Epithelial cell of esophagus (primary cell): Measurements from ENCODE around the gene SKAP1.

ENCODE experiments used
- DNase-seq: peaks from one replicate; pipeline ENCODE4 v3.0.0; 2010; ENCODE audit warnings: low read depth
- H3K4me3 ChIP-seq: 2 replicates; pipeline ENCODE4 v1.5.1; 2011; ENCODE audit warnings: mild to moderate bottlenecking, low read length, control low read depth
- CTCF ChIP-seq: IDR thresholded peaks from 2 replicates; pipeline ENCODE4 v1.5.1; 2011; ENCODE audit warnings: low read depth, mild to moderate bottlenecking, low read length, control low read depth, inconsistent platforms; ENCODE audit not compliant: insufficient read depth; ENCODE audit errors: missing control alignments

The SKAP1 gene

GRCh38 chr17:48445248-48445620, 15.2 kb upstream of the SKAP1 start:
- no peak for TF ChIP-seq CTCF
- DNase-seq = no peak
- no peak overlapping the region for H3K4me3 ChIP-seq

DNA sequence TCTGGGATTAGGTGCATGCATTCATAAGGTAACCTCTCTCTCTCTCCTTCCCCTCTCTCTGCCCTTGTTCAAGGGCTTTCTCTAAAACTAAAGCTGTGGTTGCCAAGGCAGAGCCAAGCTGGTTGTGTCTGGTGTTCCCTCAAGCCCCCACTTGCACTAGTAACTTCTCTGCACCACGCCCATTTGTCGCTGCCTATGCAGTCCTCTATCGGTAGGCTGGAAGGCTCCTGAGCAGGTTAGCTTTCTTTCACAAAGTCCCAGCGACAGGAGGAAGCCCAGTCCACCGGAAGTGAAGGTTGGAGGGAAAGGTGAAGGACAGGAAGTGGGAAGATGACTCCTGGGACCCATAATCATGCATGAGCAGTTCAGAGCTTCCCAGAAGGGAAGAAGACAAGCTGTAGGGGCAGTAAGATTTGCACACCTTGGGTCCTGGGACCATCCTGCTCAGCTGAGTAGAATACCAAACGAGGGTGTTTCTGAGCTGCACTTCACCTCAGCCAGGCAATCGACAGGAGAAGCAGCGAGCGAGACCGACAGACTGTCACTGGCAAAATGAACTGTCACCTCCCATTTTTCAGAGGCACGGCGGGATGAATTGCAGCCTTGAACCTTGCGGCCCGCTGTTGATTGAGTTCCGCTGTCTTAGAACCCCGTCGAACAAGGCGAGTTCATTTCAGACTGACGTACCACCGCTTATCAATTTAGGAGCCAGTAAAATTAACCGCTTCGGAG, 14.7 kb upstream of the SKAP1 start:
- TF ChIP-seq CTCF = no peak
- DNase-seq = no peak
- H3K4me3 ChIP-seq = no peak overlapping the region

- TF ChIP-seq CTCF = no peak
These were observed 13.7 kb upstream of the SKAP1 start for GRCh38 chr17:48443712-48444111.

GRCh38 chr17:48442819-48443218, 12.8 kb upstream of the SKAP1 start:
- TF ChIP-seq CTCF = no peak
- DNase-seq = peak; percentile 8
- H3K4me3 ChIP-seq = no peak overlapping the region

More at GRCh38 chr17:48443712-48444111, 13.7 kb upstream of the SKAP1 start:
- H3K4me3 ChIP-seq = no peak overlapping the region
- DNase-seq = no peak

DNA sequence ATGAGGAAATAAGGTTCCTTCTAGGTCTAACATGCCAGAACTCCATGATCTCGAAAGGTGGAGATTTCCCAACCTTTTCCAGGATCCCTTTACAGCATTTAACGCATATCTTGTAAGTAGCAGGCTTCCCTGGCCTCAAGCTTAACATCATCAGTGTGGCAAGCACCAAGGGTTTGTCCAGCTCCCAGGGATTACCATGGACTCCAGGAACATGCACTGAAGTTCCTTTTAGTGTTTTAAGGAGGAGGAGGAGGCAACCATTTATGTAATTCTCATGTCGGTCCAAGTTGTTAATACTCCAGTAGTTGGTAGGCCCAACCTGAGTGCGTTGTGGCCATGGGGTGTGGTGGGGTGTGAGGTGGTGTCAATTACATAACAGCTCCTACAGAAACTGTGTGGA, 11.8 kb upstream of the SKAP1 start:
- no peak for TF ChIP-seq CTCF
- H3K4me3 ChIP-seq = no peak overlapping the region
- DNase-seq = no peak

GRCh38 chr17:48441231-48441711, 11.3 kb upstream of the SKAP1 start:
- no peak overlapping the region for H3K4me3 ChIP-seq
- TF ChIP-seq CTCF = no peak
- no peak for DNase-seq

DNA sequence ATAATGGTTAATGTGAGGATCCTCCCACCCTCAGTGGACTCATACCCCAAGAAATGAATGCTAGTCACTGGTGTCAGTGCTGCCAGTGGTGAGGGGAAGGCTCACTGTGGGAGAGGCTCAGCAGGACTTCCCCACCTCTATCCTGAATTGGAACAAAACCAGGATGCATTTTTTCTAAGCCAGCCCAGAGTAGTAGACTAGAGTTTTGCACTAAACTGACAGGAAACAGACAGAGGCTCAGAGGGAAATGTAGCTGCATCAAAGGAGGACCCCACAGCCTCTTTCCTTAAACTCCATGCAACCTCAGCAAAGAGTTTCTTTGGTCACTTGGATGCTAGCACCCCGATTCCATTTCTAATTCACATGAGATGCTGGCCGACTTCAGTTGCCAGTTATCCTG, 10.7 kb upstream of the SKAP1 start:
- no peak for DNase-seq
- no peak for TF ChIP-seq CTCF
- H3K4me3 ChIP-seq = no peak overlapping the region
